GM06990 (cell line): Measurements from ENCODE around the gene CDK11A.
"Not testable (repeated sequence)": the region's sequence is repeated elsewhere in the genome, so short reads cannot be mapped to it uniquely, and the experiment has no call there.

Experiments used
- DNase-seq: peaks from one replicate; pipeline ENCODE4 v3.0.0-alpha.2; 2011; ENCODE audit not compliant: insufficient read length; ENCODE audit errors: extremely low read depth
- H3K27me3 ChIP-seq: replicated peaks from 2 replicates; pipeline ENCODE4 v1.6.0; 2011; ENCODE audit warnings: low read length; ENCODE audit not compliant: control insufficient read depth, insufficient read depth
- H3K36me3 ChIP-seq: 2 replicates; pipeline ENCODE4 v1.5.1; 2011; ENCODE audit warnings: low read length; ENCODE audit not compliant: control insufficient read depth, insufficient read depth
- H3K4me3 ChIP-seq: replicated peaks from 2 replicates; pipeline ENCODE4 v1.5.1; 2011; ENCODE audit warnings: low read depth, mild to moderate bottlenecking, control low read depth, low read length
- TF ChIP-seq, protein P1 (sequence below): IDR thresholded peaks from 2 replicates; pipeline ENCODE4 v1.5.1; 2011; ENCODE audit warnings: low read length, control low read depth, mild to moderate bottlenecking, inconsistent platforms; ENCODE audit not compliant: insufficient read depth, poor library complexity, severe bottlenecking

The CDK11A gene

DNA sequence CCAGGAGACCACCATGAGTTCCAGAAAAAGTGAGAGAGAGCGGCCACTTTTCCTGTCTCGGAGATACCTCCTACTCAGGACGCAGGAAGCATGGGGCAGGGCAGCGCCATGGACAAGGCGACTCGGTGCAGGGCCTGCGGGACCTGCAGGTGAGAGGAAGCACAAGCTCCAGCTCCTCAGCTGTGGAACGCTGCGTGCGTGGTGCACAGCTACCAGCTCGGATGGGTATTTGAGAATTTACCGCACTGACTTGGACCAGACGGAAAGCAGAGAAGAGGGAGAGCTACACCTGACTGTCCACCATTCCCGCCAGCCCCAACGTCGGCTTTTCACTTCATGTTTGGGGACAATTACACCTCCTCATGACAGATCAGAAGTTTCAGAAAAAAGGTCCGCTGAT, 8.2 kb upstream of the CDK11A start:
- Histone ChIP-seq H3K27me3 (no peaks in the 10 kb centered on the region), H3K4me3 (no peak overlapping the region), H3K36me3 (peaks cover 9% of the 10 kb centered on the region)
- DNase-seq: no peak
- TF ChIP-seq, protein P1, sequence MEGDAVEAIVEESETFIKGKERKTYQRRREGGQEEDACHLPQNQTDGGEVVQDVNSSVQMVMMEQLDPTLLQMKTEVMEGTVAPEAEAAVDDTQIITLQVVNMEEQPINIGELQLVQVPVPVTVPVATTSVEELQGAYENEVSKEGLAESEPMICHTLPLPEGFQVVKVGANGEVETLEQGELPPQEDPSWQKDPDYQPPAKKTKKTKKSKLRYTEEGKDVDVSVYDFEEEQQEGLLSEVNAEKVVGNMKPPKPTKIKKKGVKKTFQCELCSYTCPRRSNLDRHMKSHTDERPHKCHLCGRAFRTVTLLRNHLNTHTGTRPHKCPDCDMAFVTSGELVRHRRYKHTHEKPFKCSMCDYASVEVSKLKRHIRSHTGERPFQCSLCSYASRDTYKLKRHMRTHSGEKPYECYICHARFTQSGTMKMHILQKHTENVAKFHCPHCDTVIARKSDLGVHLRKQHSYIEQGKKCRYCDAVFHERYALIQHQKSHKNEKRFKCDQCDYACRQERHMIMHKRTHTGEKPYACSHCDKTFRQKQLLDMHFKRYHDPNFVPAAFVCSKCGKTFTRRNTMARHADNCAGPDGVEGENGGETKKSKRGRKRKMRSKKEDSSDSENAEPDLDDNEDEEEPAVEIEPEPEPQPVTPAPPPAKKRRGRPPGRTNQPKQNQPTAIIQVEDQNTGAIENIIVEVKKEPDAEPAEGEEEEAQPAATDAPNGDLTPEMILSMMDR: no peak

DNA sequence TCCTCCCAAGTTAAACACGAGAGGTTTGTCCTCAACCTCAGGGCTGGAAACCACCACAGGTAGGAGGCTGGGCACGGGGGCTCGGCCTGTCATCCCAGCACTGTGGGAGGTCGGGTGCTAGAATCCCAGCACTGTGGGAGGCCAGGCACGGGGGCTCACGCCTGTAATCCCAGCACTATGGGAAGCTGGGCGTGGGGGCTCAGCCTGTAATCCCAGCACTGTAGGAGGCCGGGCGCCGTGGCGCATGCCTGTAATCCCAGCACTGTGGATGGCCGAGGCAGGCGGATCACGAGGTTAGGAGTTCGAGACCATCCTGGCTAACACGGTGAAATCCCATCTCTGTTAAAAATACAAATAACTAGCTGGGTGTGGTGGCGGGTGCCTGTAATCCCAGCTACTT, 6.7 kb upstream of the CDK11A start:
- H3K36me3 ChIP-seq: peaks cover 9% of the 10 kb centered on the region
- no peak for DNase-seq
- TF ChIP-seq, protein P1: no peak
- no peak overlapping the region for H3K4me3 ChIP-seq
- no peaks in the 10 kb centered on the region for H3K27me3 ChIP-seq

DNA sequence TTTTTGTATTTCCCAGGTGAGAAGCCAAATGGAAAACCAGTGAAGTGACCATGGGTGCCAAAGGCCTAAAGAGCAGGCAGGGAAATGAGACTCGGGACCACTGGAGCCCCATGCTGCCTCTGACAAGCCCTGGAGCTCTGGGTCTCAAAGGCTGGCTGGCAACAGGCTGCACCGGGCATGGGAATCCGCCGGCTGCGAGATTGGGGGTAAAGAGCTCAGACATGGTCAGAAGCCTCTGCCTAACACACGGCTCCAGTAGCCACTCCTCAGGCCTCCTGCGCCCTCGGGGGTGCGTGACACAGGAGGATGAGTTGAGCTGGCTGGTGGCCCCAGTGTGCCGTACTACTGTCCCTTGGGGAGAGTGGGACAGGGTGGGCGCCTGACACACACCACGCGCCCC, 6.1 kb upstream of the CDK11A start:
- not testable (repeated sequence) for H3K4me3 ChIP-seq, H3K36me3 ChIP-seq, DNase-seq, H3K27me3 ChIP-seq

DNA sequence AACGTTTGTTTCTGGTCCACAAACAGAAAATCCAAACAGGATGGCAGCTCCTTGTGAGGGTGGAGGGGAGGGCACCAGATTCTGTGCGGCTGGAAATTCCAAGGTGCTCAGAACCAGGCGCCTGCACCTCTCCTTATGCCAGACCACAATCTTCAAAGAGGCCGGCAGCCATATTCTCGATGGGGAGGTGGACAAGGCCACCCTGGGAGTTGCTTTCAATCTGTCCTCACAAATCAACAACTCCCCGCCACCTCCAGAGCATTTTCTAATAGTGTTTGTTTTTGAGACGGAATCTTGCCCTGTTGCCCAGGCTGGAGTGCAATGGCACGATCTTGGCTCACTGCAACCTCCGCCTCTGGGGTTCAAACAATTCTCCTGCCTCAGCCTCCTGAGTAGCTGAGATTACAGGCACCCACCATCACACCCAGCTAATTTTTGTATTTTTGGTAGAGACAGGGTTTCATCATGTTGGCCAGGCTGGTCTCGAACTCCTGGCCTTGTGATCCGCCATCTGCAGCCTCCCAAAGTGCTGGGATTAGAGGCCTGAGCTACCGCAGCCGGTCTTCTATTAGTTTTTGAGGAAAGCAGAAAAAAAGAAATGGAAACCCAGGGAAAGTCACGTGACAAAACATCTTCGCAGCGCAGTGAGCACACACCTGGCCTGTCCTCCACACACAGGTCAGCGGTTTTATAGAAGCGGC, 5.1 kb upstream of the CDK11A start:
- H3K36me3 ChIP-seq, DNase-seq, H3K4me3 ChIP-seq, H3K27me3 ChIP-seq: not testable (repeated sequence)

DNA sequence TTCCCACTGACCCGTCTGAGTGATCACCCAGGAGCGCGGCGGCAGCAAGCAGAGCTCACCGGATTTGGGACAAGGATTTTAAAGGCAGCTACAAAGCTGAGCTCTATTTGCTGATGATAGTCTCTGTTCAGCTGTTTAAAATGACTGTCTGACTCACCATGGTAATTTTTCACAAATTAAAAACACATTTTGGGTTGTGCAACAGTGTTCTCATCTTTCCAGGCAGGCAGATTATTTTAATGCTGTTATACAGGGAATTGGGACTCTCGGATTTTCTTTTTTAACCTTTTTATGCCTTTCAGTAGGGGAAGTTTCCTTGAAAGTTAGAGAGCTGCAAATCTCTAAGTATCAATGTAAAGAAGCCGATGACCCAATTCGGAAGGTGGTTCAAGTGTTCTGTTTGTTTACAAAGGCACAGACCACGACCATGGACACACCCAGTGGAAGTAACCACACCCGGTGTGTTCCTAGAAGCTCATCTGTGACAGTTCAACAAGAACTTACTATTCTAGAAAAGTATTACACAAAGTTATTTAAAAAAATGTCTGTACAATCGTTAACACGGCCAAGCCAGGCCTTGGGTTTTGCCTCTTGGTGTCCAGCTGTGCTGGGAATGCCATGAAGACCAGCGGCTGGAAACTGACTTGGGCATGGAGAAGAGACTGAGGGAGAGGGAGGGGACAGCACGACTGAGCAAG, 4.3 kb upstream of the CDK11A start:
- H3K36me3 ChIP-seq, DNase-seq: not testable (repeated sequence)

DNA sequence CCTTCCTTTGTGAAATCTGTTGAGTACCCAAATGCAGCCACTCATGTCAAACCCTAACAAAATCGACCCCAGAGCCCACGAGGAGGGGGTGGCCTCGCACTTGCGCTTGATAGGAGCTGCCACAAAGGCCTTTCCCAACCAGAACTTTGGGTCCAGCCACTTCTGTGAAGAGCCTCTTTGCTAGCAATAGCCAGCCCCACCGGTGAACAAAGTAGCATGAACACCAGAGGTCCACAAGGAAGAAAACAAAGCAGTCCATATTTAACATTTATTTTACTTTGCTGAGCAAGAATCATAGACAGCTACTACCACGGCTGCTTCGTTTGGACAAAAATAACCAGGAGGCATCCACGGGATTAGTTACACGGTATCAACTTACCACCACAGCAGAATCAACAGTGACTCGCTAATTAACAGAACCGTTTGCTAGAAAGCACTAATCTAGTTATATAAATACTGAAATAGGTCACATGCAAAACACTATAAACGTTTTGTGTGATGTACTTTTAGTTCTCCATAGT, 3.0 kb upstream of the CDK11A start:
- H3K4me3 ChIP-seq, H3K27me3 ChIP-seq, H3K36me3 ChIP-seq, DNase-seq: not testable (repeated sequence)

More for the DNA sequence above, 4.3 kb upstream of the CDK11A start:
- H3K27me3 ChIP-seq, H3K4me3 ChIP-seq: not testable (repeated sequence)

DNA sequence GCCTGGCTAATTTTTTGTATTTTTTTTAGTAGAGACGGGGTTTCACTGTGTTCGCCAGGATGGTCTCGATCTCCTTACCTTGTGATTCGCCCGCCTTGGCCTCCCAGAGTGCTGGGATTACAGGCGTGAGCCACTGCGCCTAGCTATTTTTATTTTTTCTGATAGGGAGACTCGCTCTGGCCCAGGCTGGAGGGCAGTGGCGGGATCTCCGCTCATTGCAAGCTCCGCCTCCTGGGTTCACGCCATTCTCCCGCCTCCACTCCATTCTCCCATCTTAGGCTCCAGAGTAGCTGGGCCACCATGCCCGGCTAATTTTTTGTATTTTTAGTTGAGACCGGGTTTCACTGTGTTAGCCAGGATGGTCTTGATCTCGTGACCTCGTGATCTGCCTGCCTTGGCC, 1.9 kb upstream of the CDK11A start:
- not testable (repeated sequence) for H3K27me3 ChIP-seq, DNase-seq, H3K36me3 ChIP-seq, H3K4me3 ChIP-seq

DNA sequence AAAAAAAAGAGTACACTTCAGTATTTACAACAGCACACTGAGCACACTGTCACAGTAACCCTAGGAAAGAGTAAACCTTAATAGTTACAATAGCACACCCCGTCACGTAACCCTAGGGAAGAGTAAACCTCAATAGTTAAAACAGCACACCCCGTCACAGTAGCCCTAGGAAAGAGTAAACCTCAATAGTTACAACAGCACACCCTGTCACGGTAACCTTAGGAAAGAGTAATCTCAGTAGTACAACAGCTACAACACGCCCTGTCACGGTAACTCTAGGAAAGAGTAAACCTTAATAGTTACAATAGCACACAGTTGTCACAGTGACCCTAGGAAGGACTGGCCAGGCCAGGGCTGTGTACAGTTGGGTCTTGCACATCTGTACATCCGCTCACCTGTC, 3.0 kb downstream of the CDK11A start:
- peaks cover 11% of the 10 kb centered on the region for H3K36me3 ChIP-seq
- no peak overlapping the region for H3K4me3 ChIP-seq
- no peaks in the 10 kb centered on the region for H3K27me3 ChIP-seq
- no peak for DNase-seq
- TF ChIP-seq, protein P1: no peak

DNA sequence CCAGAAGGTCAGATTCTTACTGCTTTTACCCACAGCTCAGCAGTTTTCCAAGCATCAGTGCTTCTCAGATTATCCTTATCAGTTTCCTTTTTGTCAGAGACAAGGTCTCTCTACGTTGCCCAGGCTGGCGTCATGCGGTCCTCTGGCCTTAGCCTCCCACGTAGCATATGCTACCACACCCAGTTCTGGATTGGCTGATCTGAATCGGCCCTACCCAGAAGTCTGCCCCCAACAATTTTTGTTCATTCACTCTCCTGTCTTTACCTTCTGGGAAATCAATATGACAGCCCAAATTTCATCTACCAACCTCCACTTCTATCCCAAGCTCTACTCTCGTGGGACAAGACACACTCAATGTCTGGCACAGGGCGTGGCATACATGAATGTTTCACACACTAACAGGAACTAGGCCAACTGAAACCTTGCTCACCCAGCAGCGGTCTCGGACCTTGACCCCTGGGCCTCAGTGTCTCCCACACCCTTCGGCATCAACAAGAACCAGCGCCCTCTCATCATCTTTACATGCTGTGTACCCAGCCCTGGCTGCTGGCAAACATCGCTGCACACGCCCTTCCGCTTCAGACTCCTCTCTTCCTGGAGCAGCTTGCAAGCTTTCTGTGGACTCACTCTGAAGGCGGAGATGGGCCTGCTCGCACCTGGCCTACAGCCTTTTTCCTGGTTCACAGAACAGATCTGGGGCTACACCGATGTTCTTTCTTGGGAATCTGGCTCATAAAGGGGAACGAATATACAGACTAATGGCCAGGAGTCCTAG, 8.9 kb downstream of the CDK11A start:
- not testable (repeated sequence) for DNase-seq, H3K4me3 ChIP-seq, H3K27me3 ChIP-seq
- peaks cover 10% of the 10 kb centered on the region for H3K36me3 ChIP-seq

DNA sequence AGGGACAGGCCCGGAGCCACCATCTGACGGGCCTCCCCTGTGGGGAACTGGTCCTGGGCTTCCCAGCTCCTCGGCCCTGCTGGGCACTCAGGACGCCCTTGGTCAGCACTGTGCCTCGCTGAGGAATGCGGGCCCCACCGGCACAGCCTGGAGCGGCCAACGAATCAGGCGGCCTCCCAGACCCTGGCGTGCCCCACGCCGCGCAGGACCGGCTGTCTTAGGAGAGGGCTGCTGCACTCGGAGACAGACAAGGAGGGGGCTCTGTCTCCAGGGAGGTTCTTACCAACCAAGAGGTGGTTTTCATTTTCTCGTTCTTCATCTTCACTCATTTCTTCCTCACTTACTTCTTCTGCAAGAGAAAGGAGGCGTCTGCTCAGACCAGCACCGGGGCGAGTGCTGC, 16.3 kb downstream of the CDK11A start:
- not testable (repeated sequence) for H3K27me3 ChIP-seq, H3K36me3 ChIP-seq, H3K4me3 ChIP-seq, DNase-seq
